HepG2 (cell line): ENCODE data around the gene GIMD1. TPM values are rescaled to one million over a fixed set of nuclear protein-coding genes. Genes with fewer than 3 reads are reported as not detected.

Source experiments
- ATAC-seq: fragments of 200-7000 bp; cut with Tn5 transposase; 3 replicates; pipeline ENCODE4 v1.9.1; 2020; ENCODE audit warnings: mild to moderate bottlenecking, moderate library complexity
- BruUV-seq: library from RNA; stranded (reverse); fragments of 400-500 nt; replicated peaks from 2 replicates; lab custom pipeline; 2021; lab: Mats Ljungman, UMichigan
- CTCF ChIA-PET: fragments of 300-600 bp; formaldehyde crosslinking; extraction: SDS; loops from one replicate; lab custom pipeline; 2021; ENCODE audit warnings: low total read pairs, inconsistent platforms, low intra/inter-chr PET ratio; lab: Yijun Ruan, JAX
- POLR2A ChIA-PET: fragments of 350-600 bp; sonication (Branson Sonifier 250); formaldehyde crosslinking; loops from one replicate; lab custom pipeline; 2020; ENCODE audit warnings: antibody characterized with exemption, inconsistent platforms; lab: Yijun Ruan, JAX
- DNase-seq: peaks from one replicate; pipeline ENCODE4 v3.0.0-alpha.2; 2015; ENCODE audit warnings: low spot score
- FAIRE-seq: peaks from 3 replicates; lab custom pipeline; 2011; peaks lifted over from hg19 to GRCh38; lab: Jason Lieb, UNC
- H2AFZ ChIP-seq: one replicate; pipeline ENCODE4 v1.6.1; 2011; ENCODE audit warnings: low read length, inconsistent platforms
- H3K27ac ChIP-seq: fragments of 300-600 bp; 3 replicates; pipeline ENCODE4 v1.8.0; 2011; ENCODE audit warnings: mixed run types, mild to moderate bottlenecking, mixed read lengths, low read length, inconsistent platforms; ENCODE audit not compliant: insufficient read depth; ENCODE audit errors: extremely low read length
- H3K27me3 ChIP-seq, 2 experiments: fragments of 200-600 bp in 1 of 2; 2 replicates in 1 of 2; 3 replicates in 1 of 2; pipeline versions ENCODE4 v1.6.0 to v1.8.0; 2011; ENCODE audit warnings: low read length in 2 of 2, mild to moderate bottlenecking in 2 of 2, moderate library complexity in 2 of 2, inconsistent platforms in 1 of 2; ENCODE audit not compliant: insufficient read depth in 2 of 2, control insufficient read depth in 1 of 2
- H3K36me3 ChIP-seq, 2 experiments: fragments of 200-600 bp in 1 of 2; replicated peaks in 1 of 2; 2 replicates in 1 of 2; 3 replicates in 1 of 2; pipeline versions ENCODE4 v1.5.1 to v1.8.0; 2011; ENCODE audit warnings: low read length in 2 of 2, inconsistent platforms in 1 of 2; ENCODE audit not compliant: insufficient read depth in 2 of 2, control insufficient read depth in 1 of 2
- H3K4me1 ChIP-seq: 2 replicates; pipeline ENCODE4 v1.5.1; 2012; ENCODE audit warnings: low read length, inconsistent platforms; ENCODE audit not compliant: insufficient read depth
- H3K4me2 ChIP-seq: 2 replicates; pipeline ENCODE4 v1.6.0; 2011; ENCODE audit warnings: low read depth, low read length, inconsistent platforms
- H3K4me3 ChIP-seq, 3 experiments: fragments of 200-600 bp in 1 of 3; sonication (generic), shearing (Covaris generic) in 1 of 3; replicated peaks in 1 of 3; 2 replicates each; pipeline ENCODE4 v1.5.1; 2011 to 2016; ENCODE audit warnings: low read length in 3 of 3, inconsistent platforms in 2 of 3, low read depth in 2 of 3, mild to moderate bottlenecking in 2 of 3, control low read depth in 1 of 3, mixed read lengths in 1 of 3; ENCODE audit not compliant: insufficient read depth in 1 of 3
- H3K79me2 ChIP-seq: one replicate; pipeline ENCODE4 v1.6.1; 2011; ENCODE audit warnings: low read length, inconsistent platforms; ENCODE audit not compliant: insufficient read depth
- H3K9ac ChIP-seq: 2 replicates; pipeline ENCODE4 v1.6.0; 2011; ENCODE audit warnings: mild to moderate bottlenecking, low read depth, low read length, inconsistent platforms; ENCODE audit not compliant: insufficient read depth
- H3K9me3 ChIP-seq: 2 replicates; pipeline ENCODE4 v1.5.1; 2012; ENCODE audit warnings: mild to moderate bottlenecking, low read length
- H4K20me1 ChIP-seq: 2 replicates; pipeline ENCODE4 v1.6.0; 2011; ENCODE audit warnings: inconsistent platforms, mild to moderate bottlenecking, low read length, moderate library complexity; ENCODE audit not compliant: insufficient read depth
- CCAR2 ChIP-seq: fragments of 200-400 bp; formaldehyde crosslinking; optimal IDR thresholded peaks from 2 replicates; pipeline ENCODE3; 2018; ENCODE audit warnings: low read depth, mild to moderate bottlenecking, low read length, moderate library complexity
- GLI4 ChIP-seq: sonication (generic); formaldehyde crosslinking; IDR thresholded peaks from 2 replicates; pipeline ENCODE4 v1.5.1; 2020; ENCODE audit warnings: missing genetic modification reagents, mild to moderate bottlenecking, moderate library complexity, borderline replicate concordance
- KDM4B ChIP-seq: sonication (generic); formaldehyde crosslinking; IDR thresholded peaks from 2 replicates; pipeline ENCODE4 v1.4.0; 2020; ENCODE audit warnings: missing genetic modification reagents
- PCBP2 ChIP-seq: fragments of 200-400 bp; formaldehyde crosslinking; optimal IDR thresholded peaks from 2 replicates; pipeline ENCODE3; 2018; ENCODE audit warnings: low read length, low read depth; ENCODE audit not compliant: poor library complexity, severe bottlenecking
- SIX4 ChIP-seq: sonication (generic); formaldehyde crosslinking; IDR thresholded peaks from 2 replicates; pipeline ENCODE4 v1.4.0; 2020; ENCODE audit warnings: missing genetic modification reagents
- TBL1XR1 ChIP-seq: fragments of 150-350 bp; IDR thresholded peaks from 2 replicates; pipeline ENCODE4 v1.6.1; 2014; ENCODE audit warnings: borderline replicate concordance, low read length; ENCODE audit not compliant: partially characterized antibody
- ZNF121 ChIP-seq: sonication (generic); formaldehyde crosslinking; IDR thresholded peaks from 2 replicates; pipeline ENCODE4 v1.5.0; 2020; ENCODE audit warnings: mild to moderate bottlenecking, missing genetic modification reagents
- ZNF24 ChIP-seq: fragments of 450-650 bp; IDR thresholded peaks from 2 replicates; pipeline ENCODE4 v1.6.1; 2017; ENCODE audit warnings: antibody characterized with exemption, mild to moderate bottlenecking
- ZNF326 ChIP-seq: sonication (generic); formaldehyde crosslinking; IDR thresholded peaks from 2 replicates; pipeline ENCODE4 v1.4.0; 2020; ENCODE audit warnings: missing genetic modification reagents, borderline replicate concordance
- ZNF34 ChIP-seq: sonication (generic); formaldehyde crosslinking; IDR thresholded peaks from 2 replicates; pipeline ENCODE4 v1.4.0; 2020; ENCODE audit warnings: mild to moderate bottlenecking, missing genetic modification reagents, borderline replicate concordance
- ZNF569 ChIP-seq: sonication (generic); formaldehyde crosslinking; IDR thresholded peaks from 2 replicates; pipeline ENCODE4 v1.5.0; 2020; ENCODE audit warnings: mild to moderate bottlenecking, missing genetic modification reagents, moderate library complexity, borderline replicate concordance
- WGBS: methylation state at CpG from one replicate; pipeline ENCODE4 v1.1.6; 2017; ENCODE audit warnings: low lambda C conversion rate; 5-methylcytosine and 5-hydroxymethylcytosine counted together
- in situ Hi-C: cut with HindIII; loops from 2 replicates; pipeline ENCODE4 v1.10.0; 2017; ENCODE audit warnings: low pct_unique_long_range_greater_than_20kb; ENCODE audit not compliant: extremely low pct_ligation_motif_present
- intact Hi-C: fragments of 100-400 bp; cut with micrococcal nuclease; formaldehyde crosslinking; loops from one replicate; pipeline ENCODE4 v1.10.0; 2022; ENCODE audit not compliant: unreplicated experiment
- polyA plus RNA-seq, 8 experiments: library from polyadenylated mRNA; depleted of rRNA in 3 of 8; stranded (reverse) in 7 of 8; unstranded in 1 of 8; fragments of >200 nt; fragmentation: Illumina TruSeq in 4 of 8; extraction: Trizol in 4 of 8; gene quantifications; 2 replicates each; pipeline versions ENCODE4 v1.2.1 to v1.2.3, GENCODE V29; 2011 to 2016; ENCODE audit warnings: low read depth in 4 of 8, missing spikeins in 1 of 8, mixed read lengths in 1 of 8; ENCODE audit not compliant: insufficient read depth in 1 of 8
- total RNA-seq, 5 experiments: library from RNA; depleted of rRNA; stranded (reverse); fragments of >200 nt; fragmentation: Illumina TruSeq; extraction: Trizol; gene quantifications; 2 replicates each; pipeline ENCODE4 v1.2.3, GENCODE V29; 2016; ENCODE audit warnings: low read depth in 1 of 5
- TF ChIP-seq, protein P1 (sequence below): sonication (generic); formaldehyde crosslinking; IDR thresholded peaks from 2 replicates; pipeline ENCODE4 v1.4.0; 2020; ENCODE audit warnings: missing genetic modification reagents
- TF ChIP-seq, protein P2 (sequence below): IDR thresholded peaks from 2 replicates; pipeline ENCODE4 v1.6.1; 2016; ENCODE audit warnings: mild to moderate bottlenecking, missing biosample characterization, missing genetic modification reagents
- TF ChIP-seq, protein P3 (sequence below): sonication (generic); formaldehyde crosslinking; IDR thresholded peaks from 2 replicates; pipeline ENCODE4 v1.4.0; 2020; ENCODE audit warnings: missing genetic modification reagents
- TF ChIP-seq, protein P4 (sequence below): sonication (generic); formaldehyde crosslinking; IDR thresholded peaks from 2 replicates; pipeline ENCODE4 v1.8.1; 2023; ENCODE audit warnings: mild to moderate bottlenecking, moderate library complexity, missing genetic modification reagents

GIMD1 gene
- total and polyA plus RNA-seq, 2 of the 13 experiments (the other 11 are each of a cell fraction or from before 2014, with no cell fraction given): not detected

DNA sequence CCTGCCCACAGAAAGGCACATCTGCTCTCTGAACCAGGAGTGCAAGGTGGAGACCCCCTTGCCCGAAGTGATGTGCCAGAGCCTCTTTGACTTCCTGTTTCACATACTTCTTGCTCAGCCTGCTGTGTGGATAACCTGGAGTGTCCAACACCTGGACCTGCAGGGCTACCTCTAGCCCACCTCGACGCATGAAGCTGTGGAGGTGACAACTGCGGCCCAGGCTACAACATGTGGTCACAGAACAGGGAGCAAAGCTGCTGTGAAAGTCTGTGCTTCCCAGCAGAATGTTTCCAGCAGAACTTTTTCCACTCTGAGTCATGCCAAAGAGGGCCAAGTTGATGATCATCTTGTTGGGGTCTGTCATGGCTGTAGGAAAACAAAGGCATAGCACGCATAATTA lies 1.5 kb downstream of the GIMD1 start:
- CTCF ChIA-PET: no interaction called here
- no peak overlapping the region for H3K9ac ChIP-seq

More for the DNA sequence above, 1.5 kb downstream of the GIMD1 start:
- no peaks in the 10 kb centered on the region for H4K20me1 ChIP-seq
- H2AFZ ChIP-seq: no peak overlapping the region
- WGBS: 96% methylated on average over 5 of the region's 5 CpGs
- FAIRE-seq (no peak), DNase-seq (no peak), ATAC-seq (no peak)
- intact Hi-C loops (loop anchor here (5.0 kb wide), 2 partner anchors 50 to 440 kb away; partner anchors contain the start of genes AIMP1 and TBCK), in situ Hi-C loops (loop anchor here (5.0 to 25.0 kb wide), 2 partner anchors 135 to 445 kb away; no protein-coding TSS in a partner anchor)
- H3K4me2 ChIP-seq: no peak overlapping the region
- TF ChIP-seq ZNF569 (CRISPR knock-in tag) (no peak), ZNF24 (no peak), ZNF326 (CRISPR knock-in tag) (no peak), PCBP2 (no peak), GLI4 (no peak), ZNF121 (CRISPR knock-in tag) (no peak), TBL1XR1 (no peak), CCAR2 (no peak), KDM4B (CRISPR knock-in tag) (no peak), ZNF34 (CRISPR knock-in tag) (no peak), SIX4 (no peak)
- TF ChIP-seq, protein P1, sequence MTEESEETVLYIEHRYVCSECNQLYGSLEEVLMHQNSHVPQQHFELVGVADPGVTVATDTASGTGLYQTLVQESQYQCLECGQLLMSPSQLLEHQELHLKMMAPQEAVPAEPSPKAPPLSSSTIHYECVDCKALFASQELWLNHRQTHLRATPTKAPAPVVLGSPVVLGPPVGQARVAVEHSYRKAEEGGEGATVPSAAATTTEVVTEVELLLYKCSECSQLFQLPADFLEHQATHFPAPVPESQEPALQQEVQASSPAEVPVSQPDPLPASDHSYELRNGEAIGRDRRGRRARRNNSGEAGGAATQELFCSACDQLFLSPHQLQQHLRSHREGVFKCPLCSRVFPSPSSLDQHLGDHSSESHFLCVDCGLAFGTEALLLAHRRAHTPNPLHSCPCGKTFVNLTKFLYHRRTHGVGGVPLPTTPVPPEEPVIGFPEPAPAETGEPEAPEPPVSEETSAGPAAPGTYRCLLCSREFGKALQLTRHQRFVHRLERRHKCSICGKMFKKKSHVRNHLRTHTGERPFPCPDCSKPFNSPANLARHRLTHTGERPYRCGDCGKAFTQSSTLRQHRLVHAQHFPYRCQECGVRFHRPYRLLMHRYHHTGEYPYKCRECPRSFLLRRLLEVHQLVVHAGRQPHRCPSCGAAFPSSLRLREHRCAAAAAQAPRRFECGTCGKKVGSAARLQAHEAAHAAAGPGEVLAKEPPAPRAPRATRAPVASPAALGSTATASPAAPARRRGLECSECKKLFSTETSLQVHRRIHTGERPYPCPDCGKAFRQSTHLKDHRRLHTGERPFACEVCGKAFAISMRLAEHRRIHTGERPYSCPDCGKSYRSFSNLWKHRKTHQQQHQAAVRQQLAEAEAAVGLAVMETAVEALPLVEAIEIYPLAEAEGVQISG (CRISPR knock-in tag): no peak
- TF ChIP-seq, protein P2, sequence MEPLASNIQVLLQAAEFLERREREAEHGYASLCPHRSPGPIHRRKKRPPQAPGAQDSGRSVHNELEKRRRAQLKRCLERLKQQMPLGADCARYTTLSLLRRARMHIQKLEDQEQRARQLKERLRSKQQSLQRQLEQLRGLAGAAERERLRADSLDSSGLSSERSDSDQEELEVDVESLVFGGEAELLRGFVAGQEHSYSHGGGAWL (CRISPR knock-in tag): no peak
- TF ChIP-seq, protein P3, sequence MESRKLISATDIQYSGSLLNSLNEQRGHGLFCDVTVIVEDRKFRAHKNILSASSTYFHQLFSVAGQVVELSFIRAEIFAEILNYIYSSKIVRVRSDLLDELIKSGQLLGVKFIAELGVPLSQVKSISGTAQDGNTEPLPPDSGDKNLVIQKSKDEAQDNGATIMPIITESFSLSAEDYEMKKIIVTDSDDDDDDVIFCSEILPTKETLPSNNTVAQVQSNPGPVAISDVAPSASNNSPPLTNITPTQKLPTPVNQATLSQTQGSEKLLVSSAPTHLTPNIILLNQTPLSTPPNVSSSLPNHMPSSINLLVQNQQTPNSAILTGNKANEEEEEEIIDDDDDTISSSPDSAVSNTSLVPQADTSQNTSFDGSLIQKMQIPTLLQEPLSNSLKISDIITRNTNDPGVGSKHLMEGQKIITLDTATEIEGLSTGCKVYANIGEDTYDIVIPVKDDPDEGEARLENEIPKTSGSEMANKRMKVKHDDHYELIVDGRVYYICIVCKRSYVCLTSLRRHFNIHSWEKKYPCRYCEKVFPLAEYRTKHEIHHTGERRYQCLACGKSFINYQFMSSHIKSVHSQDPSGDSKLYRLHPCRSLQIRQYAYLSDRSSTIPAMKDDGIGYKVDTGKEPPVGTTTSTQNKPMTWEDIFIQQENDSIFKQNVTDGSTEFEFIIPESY (CRISPR knock-in tag): no peak
- TF ChIP-seq, protein P4, sequence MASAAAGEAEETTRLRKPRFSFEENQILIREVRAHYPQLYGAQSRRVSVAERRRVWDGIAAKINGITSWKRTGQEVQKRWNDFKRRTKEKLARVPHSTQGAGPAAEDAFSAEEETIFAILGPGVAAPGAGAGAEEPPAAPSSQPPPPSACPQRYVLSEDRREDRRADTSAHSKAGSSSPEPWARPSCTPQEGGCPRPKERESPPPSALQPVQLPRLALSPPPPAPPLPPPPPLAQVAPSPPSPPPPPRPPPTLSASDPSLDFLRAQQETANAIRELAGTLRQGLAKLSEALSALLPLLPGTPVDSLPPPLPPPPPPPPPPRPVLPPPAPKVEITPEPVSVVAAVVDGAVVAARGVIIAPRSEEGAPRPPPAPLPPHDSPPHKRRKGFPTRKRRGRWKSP (CRISPR knock-in tag): no peak
- H3K36me3 ChIP-seq: no peaks in the 10 kb centered on the region
- no peaks in the 10 kb centered on the region for H3K79me2 ChIP-seq
- H3K27ac ChIP-seq: no peak overlapping the region
- POLR2A ChIA-PET: no interaction called here
- no peak overlapping the region for H3K4me3 ChIP-seq
- BruUV-seq: no TSS peak
- peaks cover 19% of the 10 kb centered on the region for H3K4me1 ChIP-seq
- no peaks in the 10 kb centered on the region for H3K27me3 ChIP-seq
- H3K9me3 ChIP-seq: no peaks in the 10 kb centered on the region
